OCI-LY3 (cell line): ENCODE results near the gene TFR2.

Experiments used
- H2AFZ ChIP-seq: fragments of 200-600, 300-600 bp; shearing (Covaris generic); 2 replicates; pipeline ENCODE4 v1.6.0; 2014; ENCODE audit warnings: antibody characterized with exemption, low read depth, low read length
- H3K27ac ChIP-seq: fragments of 200-600, 300-600 bp; sonication (generic); 2 replicates; pipeline ENCODE4 v1.5.1; 2014; ENCODE audit warnings: mild to moderate bottlenecking, low read length, moderate library complexity, mixed read lengths
- H3K27me3 ChIP-seq: fragments of 200-600, 300-600 bp; sonication (generic); 2 replicates; pipeline ENCODE4 v1.6.1; 2014; ENCODE audit warnings: low read depth, low read length, mixed read lengths
- H3K36me3 ChIP-seq: fragments of 200-600, 300-600 bp; sonication (generic); replicated peaks from 2 replicates; pipeline ENCODE3; 2014; ENCODE audit warnings: low read depth, low read length, mixed read lengths
- H3K4me1 ChIP-seq: fragments of 300-600, 200-600 bp; sonication (generic); 2 replicates; pipeline ENCODE4 v1.6.1; 2014; ENCODE audit warnings: low read length, mixed read lengths
- H3K4me2 ChIP-seq: fragments of 200-600, 300-600 bp; sonication (generic); 2 replicates; pipeline ENCODE4 v1.6.1; 2014; ENCODE audit warnings: low read length, mixed read lengths
- H3K4me3 ChIP-seq: fragments of 300-600, 200-600 bp; sonication (generic); 2 replicates; pipeline ENCODE4 v1.5.1; 2014; ENCODE audit warnings: antibody characterized with exemption, mild to moderate bottlenecking, low read length, moderate library complexity
- H3K79me2 ChIP-seq: fragments of 300-600, 200-600 bp; shearing (Covaris generic); 2 replicates; pipeline ENCODE4 v1.6.1; 2014; ENCODE audit warnings: mild to moderate bottlenecking, low read length, mixed read lengths
- H3K9ac ChIP-seq: fragments of 300-600, 200-600 bp; shearing (Covaris generic); 2 replicates; pipeline ENCODE4 v1.6.0; 2014; ENCODE audit warnings: mild to moderate bottlenecking, low read length, moderate library complexity
- H3K9me3 ChIP-seq: fragments of 200-600, 300-600 bp; shearing (Covaris generic); 2 replicates; pipeline ENCODE4 v1.6.1; 2014; ENCODE audit warnings: low read length, mixed read lengths; ENCODE audit not compliant: insufficient read depth
- H4K20me1 ChIP-seq: fragments of 200-600, 300-600 bp; sonication (generic); 2 replicates; pipeline ENCODE4 v1.6.1; 2016; ENCODE audit warnings: low read length, mixed read lengths; ENCODE audit not compliant: insufficient read depth
- CTCF ChIP-seq: fragments of 200-600, 300-600 bp; sonication (generic); IDR thresholded peaks from 2 replicates; pipeline ENCODE4 v1.5.1; 2014; ENCODE audit warnings: antibody characterized with exemption, low read length, low read depth
- EZH2phosphoT487 ChIP-seq: fragments of 200-600 bp; shearing (Covaris generic); IDR thresholded peaks from 2 replicates; pipeline ENCODE4 v1.6.1; 2018; ENCODE audit warnings: antibody characterized with exemption, mixed run types, low read depth

TFR2 gene

GRCh38 chr7:100682228-100682741 lies 40.9 kb upstream of the TFR2 start:
- Histone ChIP-seq H3K4me3 (no peak overlapping the region), H3K79me2 (no peaks in the 10 kb centered on the region), H3K9me3 (no peaks in the 10 kb centered on the region), H3K27ac (no peak overlapping the region), H3K4me1 (no peaks in the 10 kb centered on the region), H3K27me3 (no peaks in the 10 kb centered on the region), H3K9ac (no peak overlapping the region), H3K4me2 (no peak overlapping the region), H3K36me3 (peaks cover 38% of the 10 kb centered on the region), H2AFZ (no peak overlapping the region), H4K20me1 (0 out of 2 replicates have a peak, but pooled peaks cover 4% of the 10 kb centered on the region)
- no peak for TF ChIP-seq EZH2phosphoT487
- no peak for TF ChIP-seq CTCF

- Histone ChIP-seq H3K9ac (no peak overlapping the region), H3K79me2 (peaks cover 1% of the 10 kb centered on the region; the same call in 1 of the 2 replicates), H3K27me3 (no peaks in the 10 kb centered on the region), H3K9me3 (no peaks in the 10 kb centered on the region), H3K4me2 (no peak overlapping the region), H2AFZ (no peak overlapping the region), H3K27ac (no peak overlapping the region), H3K4me3 (no peak overlapping the region), H3K36me3 (peaks cover 37% of the 10 kb centered on the region), H3K4me1 (no peaks in the 10 kb centered on the region), H4K20me1 (0 out of 2 replicates have a peak, but pooled peaks cover 7% of the 10 kb centered on the region)
- TF ChIP-seq EZH2phosphoT487 (no peak), CTCF (no peak)
Observed at GRCh38 chr7:100681491-100682227, 40.3 kb upstream of the TFR2 start.

DNA sequence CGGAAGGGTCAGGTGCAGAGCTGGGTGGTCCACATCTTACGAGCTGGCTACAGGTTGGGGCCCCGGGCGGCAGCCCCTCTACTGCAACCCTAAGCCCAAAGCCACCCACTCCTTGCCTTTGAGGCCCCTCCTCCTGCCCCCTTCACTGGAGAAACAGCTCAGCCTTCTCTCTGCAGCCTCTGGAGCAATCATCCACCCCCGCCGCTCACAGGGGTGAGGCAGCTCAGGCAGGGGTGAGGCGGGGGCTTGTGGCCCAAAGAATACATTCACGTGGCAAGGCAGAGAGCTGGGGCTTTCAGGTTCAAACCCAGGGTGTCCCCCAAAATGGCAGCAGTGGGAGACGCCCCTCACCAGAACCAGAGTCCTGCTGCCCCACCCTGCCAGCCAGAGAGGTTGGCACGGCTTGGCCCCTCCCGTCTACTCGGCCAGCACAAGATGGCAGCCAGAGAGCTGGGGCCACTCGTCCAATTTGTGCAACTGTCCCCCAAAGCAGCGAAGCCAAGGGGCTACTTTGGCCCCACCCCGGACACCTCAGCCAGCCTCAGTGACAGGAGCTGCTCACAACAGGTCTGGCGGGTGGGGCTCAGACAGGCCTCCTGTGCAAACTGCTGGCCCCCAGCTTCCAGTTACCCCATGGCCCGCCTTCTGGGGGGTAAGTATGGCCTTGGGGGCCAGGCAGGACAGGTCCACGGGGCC lies 39.4 kb upstream of the TFR2 start:
- TF ChIP-seq CTCF (no peak), EZH2phosphoT487 (no peak)
- Histone ChIP-seq H3K4me3 (no peak overlapping the region), H2AFZ (no peak overlapping the region), H3K27ac (no peak overlapping the region), H4K20me1 (peaks cover 14% of the 10 kb centered on the region; the same call in 1 of the 2 replicates), H3K9ac (no peak overlapping the region), H3K4me1 (no peaks in the 10 kb centered on the region), H3K4me2 (no peak overlapping the region), H3K9me3 (no peaks in the 10 kb centered on the region), H3K36me3 (peaks cover 41% of the 10 kb centered on the region), H3K79me2 (peaks cover 7% of the 10 kb centered on the region; the same call in 1 of the 2 replicates), H3K27me3 (no peaks in the 10 kb centered on the region)
